ENCODE results near the gene ADCYAP1.

- TF ChIP-seq RARB (CRISPR knock-in tag; IDR thresholded peaks at IDR 0.05): no peak
- no peak for TF ChIP-seq BACH2 (CRISPR knock-in tag; IDR thresholded peaks at IDR 0.05; ENCODE audit: borderline replicate concordance)
- no peak for TF ChIP-seq ARNTL (CRISPR knock-in tag; IDR thresholded peaks at IDR 0.05; ENCODE audit: borderline replicate concordance, low read depth)
- TF ChIP-seq TCF4 (CRISPR knock-in tag; IDR thresholded peaks at IDR 0.05; ENCODE audit: borderline replicate concordance): no peak
- TF ChIP-seq TSHZ2 (CRISPR knock-in tag; IDR thresholded peaks at IDR 0.05): no peak
- no peak for TF ChIP-seq TOX (CRISPR knock-in tag; IDR thresholded peaks at IDR 0.05; ENCODE audit: borderline replicate concordance)
- no peak for TF ChIP-seq ZNF565 (CRISPR knock-in tag; conservative IDR thresholded peaks at IDR 0.05; ENCODE audit: low read depth)
- TF ChIP-seq ZFP3 (CRISPR knock-in tag; IDR thresholded peaks at IDR 0.05): no peak
- no peak for TF ChIP-seq ZFP30 (CRISPR knock-in tag; IDR thresholded peaks at IDR 0.05)
- TF ChIP-seq, protein P1, sequence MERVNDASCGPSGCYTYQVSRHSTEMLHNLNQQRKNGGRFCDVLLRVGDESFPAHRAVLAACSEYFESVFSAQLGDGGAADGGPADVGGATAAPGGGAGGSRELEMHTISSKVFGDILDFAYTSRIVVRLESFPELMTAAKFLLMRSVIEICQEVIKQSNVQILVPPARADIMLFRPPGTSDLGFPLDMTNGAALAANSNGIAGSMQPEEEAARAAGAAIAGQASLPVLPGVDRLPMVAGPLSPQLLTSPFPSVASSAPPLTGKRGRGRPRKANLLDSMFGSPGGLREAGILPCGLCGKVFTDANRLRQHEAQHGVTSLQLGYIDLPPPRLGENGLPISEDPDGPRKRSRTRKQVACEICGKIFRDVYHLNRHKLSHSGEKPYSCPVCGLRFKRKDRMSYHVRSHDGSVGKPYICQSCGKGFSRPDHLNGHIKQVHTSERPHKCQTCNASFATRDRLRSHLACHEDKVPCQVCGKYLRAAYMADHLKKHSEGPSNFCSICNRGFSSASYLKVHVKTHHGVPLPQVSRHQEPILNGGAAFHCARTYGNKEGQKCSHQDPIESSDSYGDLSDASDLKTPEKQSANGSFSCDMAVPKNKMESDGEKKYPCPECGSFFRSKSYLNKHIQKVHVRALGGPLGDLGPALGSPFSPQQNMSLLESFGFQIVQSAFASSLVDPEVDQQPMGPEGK (CRISPR knock-in tag; IDR thresholded peaks at IDR 0.05; ENCODE audit: borderline replicate concordance): no peak
- TF ChIP-seq GLIS3 (CRISPR knock-in tag; IDR thresholded peaks at IDR 0.05): no peak
- TF ChIP-seq, protein P2, sequence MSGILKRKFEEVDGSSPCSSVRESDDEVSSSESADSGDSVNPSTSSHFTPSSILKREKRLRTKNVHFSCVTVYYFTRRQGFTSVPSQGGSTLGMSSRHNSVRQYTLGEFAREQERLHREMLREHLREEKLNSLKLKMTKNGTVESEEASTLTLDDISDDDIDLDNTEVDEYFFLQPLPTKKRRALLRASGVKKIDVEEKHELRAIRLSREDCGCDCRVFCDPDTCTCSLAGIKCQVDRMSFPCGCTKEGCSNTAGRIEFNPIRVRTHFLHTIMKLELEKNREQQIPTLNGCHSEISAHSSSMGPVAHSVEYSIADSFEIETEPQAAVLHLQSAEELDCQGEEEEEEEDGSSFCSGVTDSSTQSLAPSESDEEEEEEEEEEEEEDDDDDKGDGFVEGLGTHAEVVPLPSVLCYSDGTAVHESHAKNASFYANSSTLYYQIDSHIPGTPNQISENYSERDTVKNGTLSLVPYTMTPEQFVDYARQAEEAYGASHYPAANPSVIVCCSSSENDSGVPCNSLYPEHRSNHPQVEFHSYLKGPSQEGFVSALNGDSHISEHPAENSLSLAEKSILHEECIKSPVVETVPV (CRISPR knock-in tag; IDR thresholded peaks at IDR 0.05): no peak
Measured at GRCh38 chr18:919078-919477, 14.4 kb downstream of the ADCYAP1 start.
